Bronchial epithelial cell (primary cell): ENCODE data around the gene ANKMY1. TPM values are rescaled to one million over a fixed set of nuclear protein-coding genes. Genes with fewer than 3 reads are reported as not detected.

Experiments used
- DNase-seq: peaks from one replicate; pipeline ENCODE4 v3.0.0-alpha.2; 2010; ENCODE audit warnings: low read depth
- FAIRE-seq: peaks from 2 replicates; lab custom pipeline; 2011; peaks lifted over from hg19 to GRCh38; lab: Jason Lieb, UNC
- H3K27me3 ChIP-seq: 2 replicates; pipeline ENCODE4 v1.5.1; 2011; ENCODE audit warnings: low read length; ENCODE audit not compliant: control insufficient read depth, insufficient read depth
- H3K36me3 ChIP-seq: 2 replicates; pipeline ENCODE4 v1.5.1; 2011; ENCODE audit warnings: low read length; ENCODE audit not compliant: control insufficient read depth, insufficient read depth
- H3K4me3 ChIP-seq: 2 replicates; pipeline ENCODE4 v1.5.1; 2011; ENCODE audit warnings: mild to moderate bottlenecking, low read depth, low read length, control low read depth
- CTCF ChIP-seq: IDR thresholded peaks from 2 replicates; pipeline ENCODE4 v1.5.1; 2011; ENCODE audit warnings: mild to moderate bottlenecking, moderate library complexity, low read length, control low read depth, inconsistent platforms; ENCODE audit not compliant: insufficient read depth, severe bottlenecking
- total RNA-seq: library from RNA; depleted of rRNA; stranded (reverse); fragments of >200 nt; gene quantifications from 2 replicates; pipeline ENCODE4 v1.2.1, GENCODE V29; 2014

Gene ANKMY1
- total RNA-seq, 1 donor from 2014 or later, result 15.8 TPM

- DNase-seq (no peak), FAIRE-seq (peak; percentile 7)
- H3K27me3 ChIP-seq, result no peaks in the 10 kb centered on the region
- no peak for TF ChIP-seq CTCF
- no peak overlapping the region for H3K4me3 ChIP-seq
- H3K36me3 ChIP-seq, result peaks cover 12% of the 10 kb centered on the region
Measured at GRCh38 chr2:240573516-240574385, 16.0 kb upstream of the ANKMY1 start.

GRCh38 chr2:240573071-240573515 lies 15.3 kb upstream of the ANKMY1 start:
- Histone ChIP-seq H3K36me3 (peaks cover 10% of the 10 kb centered on the region), H3K27me3 (no peaks in the 10 kb centered on the region), H3K4me3 (no peak overlapping the region)
- no peak for TF ChIP-seq CTCF
- FAIRE-seq (no peak), DNase-seq (no peak)

GRCh38 chr2:240572141-240573031 lies 14.6 kb upstream of the ANKMY1 start:
- FAIRE-seq (no peak), DNase-seq (no peak)
- H3K36me3 ChIP-seq, result peaks cover 6% of the 10 kb centered on the region
- TF ChIP-seq CTCF, result no peak
- H3K4me3 ChIP-seq, result no peak overlapping the region
- no peaks in the 10 kb centered on the region for H3K27me3 ChIP-seq

- DNase-seq, result no peak
- TF ChIP-seq CTCF, result no peak
- H3K4me3 ChIP-seq, result no peak overlapping the region
- no peaks in the 10 kb centered on the region for H3K36me3 ChIP-seq
- no peak for FAIRE-seq
- no peaks in the 10 kb centered on the region for H3K27me3 ChIP-seq
Measured at GRCh38 chr2:240571314-240571973, 13.7 kb upstream of the ANKMY1 start.

- no peak for DNase-seq
- no peak overlapping the region for H3K4me3 ChIP-seq
- no peak for TF ChIP-seq CTCF
- no peaks in the 10 kb centered on the region for H3K36me3 ChIP-seq
- no peak for FAIRE-seq
- H3K27me3 ChIP-seq, result no peaks in the 10 kb centered on the region
Measured at GRCh38 chr2:240570531-240571313, 12.9 kb upstream of the ANKMY1 start.
